Kidney tubule cell (primary cell): ENCODE data around the gene DMRTB1.

Experiments
- DNase-seq: peaks from one replicate; pipeline ENCODE4 v3.0.0-alpha.2; 2018; ENCODE audit warnings: low spot score

Gene DMRTB1

DNA sequence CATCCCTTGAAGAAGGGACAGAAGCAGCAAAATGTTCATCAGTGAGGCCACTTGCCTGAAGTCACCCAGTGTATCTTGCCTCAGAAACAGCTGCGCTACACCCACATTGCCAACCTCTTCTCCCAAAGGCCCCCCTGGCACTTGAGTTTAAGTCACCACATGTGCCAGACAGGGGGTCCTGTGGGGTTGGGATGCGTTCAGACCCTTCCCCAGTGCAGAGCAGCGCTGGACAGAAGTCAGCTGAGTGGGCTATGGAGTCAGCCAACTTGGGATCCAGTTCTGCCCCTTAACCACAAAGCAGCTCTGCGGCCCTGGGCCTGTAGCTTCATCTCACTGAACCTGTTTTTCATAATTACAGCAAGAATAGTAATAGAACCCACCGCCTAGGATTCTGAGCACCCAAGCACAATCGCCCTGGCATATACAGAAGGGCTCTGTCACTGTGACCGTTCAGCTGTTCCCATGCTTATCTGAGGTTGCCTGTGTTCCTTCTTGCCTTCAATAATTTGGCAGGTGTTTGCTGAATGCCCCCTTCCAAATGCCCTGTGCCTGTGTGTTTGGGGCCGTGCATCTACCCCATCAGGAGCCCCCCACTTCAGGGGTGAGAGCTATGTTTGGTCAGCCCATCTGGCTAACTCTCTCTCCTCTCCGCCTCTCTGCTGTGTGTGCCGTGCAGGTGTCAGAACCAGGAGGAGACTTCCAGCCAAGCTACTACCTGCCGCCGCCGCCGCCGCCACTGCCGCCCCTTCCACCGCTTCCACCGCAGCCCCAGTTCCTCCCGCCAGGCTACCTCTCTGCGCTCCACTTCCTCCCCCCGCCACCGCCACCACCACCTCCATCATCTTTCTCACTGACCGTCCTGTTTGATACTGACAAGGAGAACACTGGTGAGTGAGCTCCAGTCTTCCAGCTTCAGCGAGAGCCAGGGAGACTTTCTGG, 5.0 kb downstream of the DMRTB1 start:
- no peak for DNase-seq

DNA sequence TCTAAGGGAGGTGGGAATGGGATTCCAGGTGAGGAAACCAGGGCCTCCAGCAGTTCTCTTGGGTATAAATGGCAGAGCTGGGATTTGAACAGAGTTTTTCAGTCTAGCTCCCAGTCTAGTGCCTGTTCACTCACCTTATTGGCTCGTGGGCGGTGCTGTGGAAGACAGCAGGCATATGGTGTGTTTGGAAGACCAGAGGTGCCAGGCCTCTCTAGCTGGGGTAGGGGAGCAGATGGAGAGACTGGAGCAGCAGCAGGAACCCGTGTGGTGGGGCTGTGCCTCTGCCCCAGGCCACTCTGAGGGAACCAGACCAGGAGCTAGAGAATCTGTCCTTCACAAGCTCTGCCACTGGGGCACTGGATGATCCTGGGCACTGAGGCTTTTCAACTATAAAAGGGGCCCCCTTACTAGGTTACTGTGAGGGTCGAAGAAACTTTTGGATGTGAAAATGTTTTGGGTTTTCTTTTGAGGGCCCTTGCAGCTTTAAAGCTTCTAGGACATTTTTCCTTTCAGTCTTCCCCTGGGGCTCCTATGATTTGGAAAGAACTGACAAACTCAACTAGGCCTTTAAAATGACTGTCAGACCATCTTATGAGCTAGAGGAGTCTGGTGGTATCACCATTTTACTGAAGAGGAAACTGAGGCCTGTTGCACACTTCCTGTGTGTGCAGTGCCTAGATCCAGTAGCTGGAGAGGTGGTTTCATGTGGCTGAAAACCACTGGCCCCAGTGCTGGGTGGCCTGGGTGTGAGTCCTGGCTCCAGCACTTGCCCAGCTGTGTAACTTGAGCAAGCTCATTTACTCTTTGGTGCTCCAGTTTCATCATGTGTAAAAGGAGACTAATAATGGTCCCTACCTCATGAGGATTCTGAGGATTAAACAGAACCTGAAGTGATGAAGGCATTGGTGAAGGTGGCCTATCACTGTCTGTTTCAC, 6.1 kb downstream of the DMRTB1 start:
- no peak for DNase-seq

DNA sequence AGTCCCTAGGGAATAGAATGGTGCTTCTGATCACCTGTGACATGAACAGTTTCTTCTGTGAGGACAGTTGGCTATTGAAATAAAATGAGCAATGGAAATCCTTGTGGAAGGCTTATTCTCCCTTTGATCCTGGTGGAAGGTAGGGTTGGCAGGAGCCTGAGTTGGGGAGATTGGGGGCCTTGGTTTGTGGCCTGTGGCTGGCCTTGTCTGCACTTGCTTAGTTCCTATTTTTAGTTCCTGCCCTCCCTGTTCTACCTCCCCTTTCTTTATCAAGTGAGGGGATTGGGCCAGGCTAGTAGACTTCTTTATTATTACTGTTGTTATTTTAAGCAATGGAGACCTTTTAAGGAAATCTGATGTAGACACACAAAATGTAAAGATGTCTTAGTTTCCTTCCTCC, 8.2 kb downstream of the DMRTB1 start:
- DNase-seq: no peak

DNA sequence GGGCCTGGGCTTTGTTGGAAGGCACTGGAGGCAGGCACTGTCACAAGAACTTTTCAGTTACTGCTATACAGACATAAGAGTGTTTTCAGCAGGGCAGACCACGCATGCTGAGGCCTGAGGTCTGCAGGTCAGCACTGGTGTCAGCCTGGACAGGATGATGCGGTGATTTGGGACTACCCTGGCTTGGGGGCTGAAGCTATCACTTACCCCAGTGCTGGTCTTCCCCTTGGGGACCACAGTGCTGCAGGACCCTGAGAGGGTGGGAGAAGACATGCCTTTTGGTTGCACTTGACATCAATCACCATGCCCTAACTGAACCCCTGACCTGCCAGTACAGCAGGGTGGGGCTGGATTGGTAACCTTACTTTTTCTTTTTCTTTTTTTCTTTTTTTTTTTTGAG, 9.2 kb downstream of the DMRTB1 start:
- no peak for DNase-seq

DNA sequence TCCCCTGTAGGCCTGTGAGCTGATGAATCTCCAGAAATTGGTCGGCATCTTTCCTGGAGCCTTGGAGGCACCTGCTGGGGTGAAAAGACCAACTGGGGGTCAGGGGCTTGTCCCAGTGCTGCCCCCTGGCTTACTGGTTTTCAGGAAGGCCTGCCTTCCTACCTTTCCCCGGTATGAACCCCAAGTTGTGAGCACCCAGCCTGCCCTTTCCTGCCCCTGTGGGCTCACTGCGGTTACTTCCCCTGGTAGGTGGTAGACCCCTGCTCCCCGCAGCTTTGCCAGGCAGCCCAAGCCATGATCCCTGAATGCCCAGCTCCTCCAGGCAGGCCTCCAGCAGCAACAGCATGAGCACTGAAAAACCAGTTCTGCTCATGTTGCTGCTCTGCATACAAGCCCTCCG, 10.2 kb downstream of the DMRTB1 start:
- DNase-seq: no peak

DNA sequence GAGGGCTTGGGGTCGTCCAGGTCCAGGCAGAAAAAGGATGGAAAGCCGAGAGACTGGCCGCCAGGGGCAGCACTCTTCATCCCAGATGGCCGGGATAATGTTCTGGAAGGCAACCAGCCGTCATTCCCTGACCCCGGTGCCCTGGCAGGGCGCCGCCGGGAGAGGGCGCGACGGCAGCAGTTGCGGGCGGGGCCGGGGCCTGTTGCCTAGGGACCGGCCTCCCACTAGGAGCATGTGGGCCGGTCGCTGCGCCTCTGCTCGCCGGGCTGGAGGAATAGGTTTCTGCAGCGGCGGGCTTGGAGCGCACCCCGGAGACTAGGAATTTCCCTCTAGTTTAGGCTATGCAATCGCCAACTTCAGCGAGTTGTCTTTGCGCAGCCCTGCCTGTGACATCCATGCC, 11.0 kb downstream of the DMRTB1 start:
- DNase-seq: peak; percentile 76

DNA sequence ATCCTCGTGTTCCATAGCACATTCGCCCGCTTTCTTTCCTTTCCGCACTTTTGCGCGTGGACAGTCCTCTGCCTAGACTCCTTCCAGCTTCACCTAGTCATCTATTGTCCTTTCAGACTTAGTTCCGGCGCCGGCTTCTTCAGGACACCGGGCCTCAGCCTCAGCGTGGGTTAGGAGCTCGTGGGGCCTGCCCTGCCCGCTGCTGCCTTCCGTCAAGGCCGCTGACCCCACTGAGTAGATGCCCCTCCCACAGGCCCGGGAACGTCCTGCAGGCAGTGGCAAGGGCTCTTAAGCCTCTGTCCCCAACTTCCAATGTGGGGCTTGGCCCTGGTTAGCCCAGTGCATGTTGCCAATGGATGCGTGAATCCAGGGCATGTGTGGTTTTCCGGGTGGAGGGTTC, 11.4 kb downstream of the DMRTB1 start:
- no peak for DNase-seq

DNA sequence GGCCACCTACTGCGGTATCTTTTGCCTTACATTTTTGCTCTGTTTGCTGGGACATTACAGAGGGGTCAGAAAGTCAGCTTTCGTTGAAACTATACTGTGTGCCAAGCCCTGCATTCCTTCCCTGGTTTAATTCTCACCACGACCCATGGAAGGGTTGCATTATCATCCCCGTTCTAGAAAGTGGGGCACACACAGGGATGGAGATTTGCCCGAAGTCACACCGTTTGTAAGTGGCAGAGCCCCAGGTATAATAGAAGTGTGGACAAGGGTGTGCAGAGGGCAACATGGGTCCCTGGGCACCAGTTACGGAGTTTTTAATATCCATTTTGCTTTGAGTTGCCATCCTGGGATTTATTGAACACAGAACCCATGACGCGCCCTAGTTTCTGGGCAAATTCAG, 11.8 kb downstream of the DMRTB1 start:
- no peak for DNase-seq

DNA sequence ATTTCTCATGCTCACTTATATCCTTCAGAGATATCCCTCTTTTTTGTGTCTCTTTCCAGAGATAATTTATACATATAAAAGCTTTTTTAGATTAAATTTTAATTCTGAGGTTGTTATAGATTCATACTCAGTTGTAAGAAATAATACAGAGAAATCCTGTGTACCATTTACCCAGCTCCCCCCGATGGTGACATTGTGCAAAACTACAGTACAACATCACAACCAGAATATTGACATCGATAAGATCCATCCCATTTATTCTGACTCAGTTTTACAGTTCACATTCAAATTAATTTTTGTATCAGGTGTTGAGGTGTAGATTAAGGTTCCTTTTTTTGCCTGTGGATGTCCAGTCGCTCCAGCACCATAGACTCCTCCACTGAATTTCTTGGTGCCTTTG, 14.3 kb downstream of the DMRTB1 start:
- no peak for DNase-seq

DNA sequence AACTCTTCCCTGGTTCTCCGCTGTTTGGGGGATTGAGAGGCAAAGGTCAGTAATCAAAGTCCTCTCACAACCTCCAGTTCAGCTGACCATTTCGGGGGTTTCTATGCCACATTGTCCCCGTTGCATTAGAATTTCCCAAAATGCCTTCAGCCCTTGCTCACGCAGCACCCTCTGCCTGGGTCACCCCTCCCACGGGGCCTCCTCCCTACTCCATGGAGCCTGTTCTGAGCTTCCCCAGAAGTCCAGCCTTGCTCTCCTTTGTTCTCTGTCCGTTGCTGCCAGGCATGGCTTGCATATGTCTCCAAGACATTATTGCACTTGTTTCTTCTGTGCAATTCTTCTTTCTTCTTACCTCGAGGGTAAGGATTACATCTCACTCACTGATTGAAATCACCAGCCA, 16.5 kb downstream of the DMRTB1 start:
- DNase-seq: no peak

DNA sequence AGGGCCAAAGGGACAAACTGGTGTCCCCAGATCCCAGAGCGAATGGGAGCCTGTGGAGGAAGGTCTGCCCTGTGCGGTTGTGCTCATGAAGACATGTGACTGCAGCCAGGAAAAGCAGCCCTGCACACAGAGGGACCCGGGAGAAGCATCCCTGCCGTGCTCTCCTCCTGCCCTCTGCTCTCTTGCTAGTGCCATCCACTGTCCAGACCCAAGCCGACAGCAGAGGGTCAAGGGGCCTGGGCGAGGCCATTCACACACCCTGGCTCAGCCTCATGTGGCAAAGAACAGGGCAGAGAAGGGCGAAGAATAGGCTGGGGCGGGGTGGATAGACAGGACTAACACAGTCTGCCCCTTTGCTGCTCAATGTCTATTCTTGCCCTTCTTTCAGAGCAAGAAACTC, 17.4 kb downstream of the DMRTB1 start:
- no peak for DNase-seq

DNA sequence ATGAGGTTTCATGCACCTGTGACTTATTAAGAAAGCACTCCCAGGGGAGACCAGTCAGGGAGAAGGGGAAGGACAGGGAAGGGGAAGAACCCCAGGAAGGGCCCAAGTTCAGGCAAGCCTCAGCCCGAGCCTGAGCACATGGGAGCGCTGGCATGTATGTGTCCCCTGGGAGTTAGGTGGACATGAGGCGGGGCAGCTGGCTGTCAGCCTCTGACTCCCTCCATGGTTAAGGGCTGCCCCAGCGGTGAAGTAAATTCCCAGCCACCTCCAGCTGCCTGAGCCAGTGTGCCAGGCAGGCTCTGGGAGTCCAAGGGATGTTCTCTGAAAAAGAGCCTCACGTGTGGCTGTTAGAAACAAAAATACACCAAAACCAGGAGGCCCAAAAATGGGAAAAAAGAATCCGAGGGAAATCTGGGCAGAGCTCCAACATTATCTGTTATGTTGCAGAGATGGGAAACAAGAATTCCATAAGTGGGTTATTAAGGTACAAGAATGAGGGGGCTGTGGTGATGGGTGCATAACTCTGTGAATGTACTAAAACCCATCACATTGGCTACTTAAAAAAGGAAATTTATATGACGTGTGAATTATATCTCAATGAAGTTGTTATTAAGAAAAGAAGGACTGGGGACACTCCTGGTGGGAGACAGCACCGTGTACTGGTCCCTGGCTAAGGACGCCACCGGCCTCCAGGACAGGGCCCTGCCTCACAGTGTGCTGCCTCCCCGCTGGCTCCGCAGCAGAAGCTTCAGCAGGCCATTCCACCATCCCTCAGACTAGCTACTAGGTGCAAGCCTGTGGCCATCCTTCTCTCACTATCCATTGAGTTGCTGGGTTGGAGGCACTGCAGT, 18.7 kb downstream of the DMRTB1 start:
- no peak for DNase-seq

DNA sequence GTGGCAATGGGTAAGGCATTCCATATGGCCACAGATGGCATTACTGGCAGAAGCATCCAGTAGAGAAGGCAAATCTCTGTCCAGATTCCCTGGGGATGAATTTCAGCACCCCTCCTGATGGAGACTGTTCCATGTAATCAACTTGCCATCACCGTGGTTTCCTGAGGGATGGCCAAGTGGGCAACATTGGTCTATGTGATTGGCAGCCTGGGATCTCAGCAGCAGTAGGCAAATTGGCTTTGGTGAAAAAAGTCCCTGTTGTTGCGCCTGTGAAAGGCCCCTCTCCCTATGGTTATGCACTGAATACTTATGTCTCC, 19.3 kb downstream of the DMRTB1 start:
- no peak for DNase-seq

DNA sequence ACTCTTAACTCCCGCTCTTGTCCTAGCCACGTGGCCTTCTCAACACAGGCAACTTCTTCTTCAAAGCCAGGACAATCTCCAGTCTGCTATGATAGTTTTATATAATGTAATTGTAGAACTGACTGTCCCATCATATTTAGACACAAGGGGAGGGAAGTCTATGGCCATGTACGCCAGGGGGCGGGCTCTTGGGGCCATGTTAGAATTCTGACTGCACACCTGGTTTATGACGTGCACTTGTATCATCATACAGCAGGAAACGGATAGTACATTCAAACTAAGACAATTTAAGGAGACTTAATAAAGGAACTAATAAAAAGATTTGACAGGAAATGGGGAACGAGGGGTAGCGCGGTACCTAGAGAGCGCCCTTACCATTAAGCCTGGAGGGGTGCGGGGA, 21.5 kb downstream of the DMRTB1 start:
- DNase-seq: no peak

DNA sequence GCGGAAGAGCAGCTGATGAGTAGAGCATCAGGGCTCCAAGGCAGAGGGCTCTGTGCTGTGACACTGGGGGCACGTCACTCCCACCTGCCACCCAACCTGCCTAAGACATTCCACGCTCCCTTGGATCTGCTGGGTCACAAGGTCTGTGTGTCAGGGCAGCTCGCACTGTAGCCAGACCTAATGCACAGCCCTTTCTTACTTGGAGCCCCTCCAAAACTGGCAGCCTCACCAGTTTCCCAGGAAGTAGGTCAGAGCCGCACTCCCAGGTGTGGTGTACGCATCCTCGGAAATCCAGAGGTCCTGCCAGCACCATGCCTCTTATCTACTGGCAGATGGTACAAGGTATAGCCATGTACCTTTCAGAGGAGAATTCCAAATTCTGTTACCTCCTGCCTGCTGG, 22.3 kb downstream of the DMRTB1 start:
- no peak for DNase-seq

DNA sequence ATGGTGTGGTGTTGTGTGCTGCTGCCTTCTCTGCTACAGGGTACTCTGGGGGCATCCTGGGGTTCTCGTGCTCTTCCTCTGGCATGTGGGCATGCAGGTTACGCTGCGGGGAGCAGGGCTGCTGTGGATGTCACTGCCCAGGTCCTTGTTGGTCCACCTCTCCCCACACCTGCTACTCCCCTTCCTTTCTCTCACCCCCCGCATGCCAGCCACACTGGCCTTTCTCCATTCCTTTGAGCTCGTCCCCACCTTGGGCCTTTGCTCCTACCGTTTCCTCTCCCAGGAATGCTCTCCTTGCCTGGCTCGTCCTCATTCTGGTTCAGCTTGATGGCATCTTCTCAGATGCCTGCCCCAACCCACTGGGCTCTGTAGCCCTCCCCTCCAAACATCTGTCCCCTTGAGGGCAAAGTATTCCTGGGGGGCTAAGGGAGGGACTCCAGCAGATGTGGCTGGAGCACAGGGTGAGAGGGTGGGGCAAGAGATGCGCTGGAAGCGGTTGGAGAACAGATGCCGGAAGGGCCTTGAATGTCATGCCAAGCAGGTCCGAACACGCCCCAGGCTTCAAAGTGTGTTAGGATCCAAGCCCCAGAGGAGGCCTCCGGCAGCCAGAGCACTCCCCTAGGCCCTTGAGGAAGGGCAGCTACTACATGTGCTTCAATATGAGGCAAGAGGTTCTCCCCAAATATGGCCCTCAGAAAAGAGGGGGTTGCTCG, 23.4 kb downstream of the DMRTB1 start:
- no peak for DNase-seq

DNA sequence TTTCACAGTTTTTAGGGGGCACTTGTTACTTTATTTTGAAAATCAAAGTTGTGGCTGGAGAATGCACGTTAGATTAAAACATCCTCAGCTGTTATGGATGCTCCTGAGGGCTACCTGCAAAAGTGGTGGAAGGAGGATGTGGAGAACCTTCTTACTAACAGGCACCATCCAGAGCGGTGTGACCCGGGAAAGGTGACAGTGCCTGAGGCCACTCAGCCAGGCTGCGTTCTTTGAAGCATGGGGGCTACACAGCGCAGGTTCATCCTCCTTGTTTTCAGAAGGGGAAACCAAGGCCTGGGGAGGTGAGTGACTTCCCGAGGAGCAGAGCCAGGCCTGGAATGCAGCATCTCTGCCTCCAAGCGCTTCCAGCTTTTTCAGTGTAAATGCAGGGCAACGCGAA, 24.0 kb downstream of the DMRTB1 start:
- DNase-seq: no peak

DNA sequence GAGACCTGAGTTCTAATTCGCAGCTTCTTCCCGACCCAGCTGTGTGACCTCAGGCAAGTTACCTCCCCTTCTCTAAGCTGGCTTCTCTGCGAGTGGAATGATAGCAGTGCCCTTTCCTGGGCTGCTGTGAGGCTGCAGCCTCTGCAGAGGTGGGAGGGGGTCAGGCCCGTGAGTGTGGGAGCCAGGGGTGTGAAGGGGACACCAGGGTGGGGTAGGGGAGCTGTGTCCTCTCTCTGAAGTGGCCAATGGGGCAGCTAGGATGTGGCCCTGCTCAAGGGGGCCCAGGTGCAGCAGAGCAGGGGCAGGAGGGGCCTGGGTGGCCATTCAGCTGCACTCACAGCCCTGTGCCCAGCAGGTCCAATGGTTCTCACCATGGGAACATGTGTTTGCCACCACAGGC, 24.5 kb downstream of the DMRTB1 start:
- no peak for DNase-seq

DNA sequence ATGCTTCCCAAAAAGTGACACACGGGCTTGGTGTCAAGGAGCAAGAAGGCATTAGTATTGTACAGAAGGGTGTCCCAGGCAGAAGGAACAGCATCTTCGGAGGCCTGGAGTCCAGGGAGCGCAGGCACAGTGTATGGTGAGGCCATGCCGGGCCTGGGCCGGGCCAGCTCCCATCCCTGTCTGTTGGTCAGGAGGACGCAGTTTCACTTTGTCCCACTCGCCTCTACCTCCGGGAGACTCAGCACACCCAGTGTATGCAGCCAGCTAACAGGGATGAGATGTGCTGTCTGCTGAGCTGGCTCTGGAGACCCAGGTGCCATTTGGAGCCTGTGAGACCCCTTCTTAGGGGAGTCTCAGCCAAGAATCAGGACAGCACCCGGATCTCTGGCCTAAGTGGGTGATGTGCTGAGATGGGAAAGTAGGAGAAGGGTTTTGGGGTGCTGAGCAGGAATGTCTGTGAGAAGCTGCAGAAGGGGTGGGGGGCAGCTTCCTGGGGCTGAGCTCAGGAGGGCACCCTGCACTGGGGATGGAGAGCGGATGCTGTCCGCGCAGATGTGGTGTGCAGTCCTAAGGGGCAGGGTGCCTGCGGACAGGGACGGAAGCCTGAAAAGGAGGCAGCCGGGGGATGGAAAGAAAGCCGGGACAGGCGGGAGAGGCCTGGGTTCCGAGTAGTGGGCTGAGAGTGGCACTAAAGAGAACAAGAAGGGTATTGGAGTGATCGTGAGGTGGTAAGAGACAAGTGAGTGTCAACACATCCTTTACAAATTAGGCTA, 25.7 kb downstream of the DMRTB1 start:
- DNase-seq: no peak

DNA sequence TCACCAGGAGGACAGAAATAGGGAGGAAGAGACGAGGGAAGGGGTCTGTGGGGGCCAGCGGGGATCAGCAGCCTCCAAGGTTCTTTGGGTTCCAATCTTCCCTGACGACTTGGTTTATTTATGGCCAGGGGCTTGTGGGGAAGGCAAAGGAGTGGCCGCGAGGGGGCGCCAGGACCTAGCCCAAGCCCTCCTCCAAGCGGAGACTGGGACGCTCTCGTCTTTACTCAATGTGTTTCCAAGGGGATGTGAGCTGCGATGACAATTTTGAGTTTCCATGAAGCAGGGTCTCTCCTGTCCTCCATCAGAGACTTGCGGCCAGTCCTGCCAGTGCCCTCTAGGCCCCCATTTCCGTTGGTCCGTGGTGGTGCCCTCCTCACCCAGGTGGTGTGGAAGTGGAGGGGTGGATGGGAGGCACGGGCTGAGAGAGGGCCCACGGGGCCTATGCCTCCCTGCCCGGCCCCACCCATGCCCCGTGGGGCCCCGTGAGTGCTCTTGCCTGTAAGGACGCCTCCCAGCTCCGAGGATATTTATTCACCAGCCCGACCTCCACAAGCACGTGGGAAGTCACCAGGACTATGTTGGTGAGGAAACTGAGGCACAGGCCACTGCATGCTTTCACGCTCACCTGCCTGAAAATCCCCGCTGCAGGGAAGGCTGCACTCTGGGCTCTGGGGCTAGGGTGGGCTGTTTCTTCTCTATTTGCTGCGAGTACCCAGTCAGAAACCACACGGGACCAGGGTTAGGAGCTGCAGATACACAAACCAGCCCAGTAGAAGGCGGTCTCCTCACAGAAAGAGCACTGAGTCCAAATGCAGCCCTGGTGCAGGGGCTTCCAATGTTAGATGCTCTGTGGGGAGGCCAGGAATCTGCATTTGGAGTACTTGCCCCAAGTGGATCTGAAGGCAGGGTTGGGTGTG, 26.5 kb downstream of the DMRTB1 start:
- peak; percentile 76 for DNase-seq
